Thymus (tissue), 11 donors: ENCODE data around the gene PLAAT2. TPM values are rescaled to one million over a fixed set of nuclear protein-coding genes. Genes with fewer than 3 reads are reported as not detected.
"Not testable (repeated sequence)": the region's sequence is repeated elsewhere in the genome, so short reads cannot be mapped to it uniquely, and the experiment has no call there.

Experiments
- DNase-seq, 9 donors: peaks; one replicate each; pipeline ENCODE4 v3.0.0-alpha.2; 2013; ENCODE audit warnings: low spot score in 9 of 9, low read depth in 6 of 9, missing footprints in 1 of 9
- H3K27ac ChIP-seq, 2 donors: one replicate each; pipeline ENCODE4 v1.5.1; 2013; ENCODE audit warnings: control low read depth in 1 of 2, low read depth in 1 of 2, low read length in 1 of 2, mild to moderate bottlenecking in 1 of 2, moderate library complexity in 1 of 2
- H3K27me3 ChIP-seq, 2 donors: one replicate each; pipeline ENCODE4 v1.5.1; 2013; ENCODE audit warnings: low read length in 1 of 2; ENCODE audit not compliant: control insufficient read depth in 2 of 2, insufficient read depth in 1 of 2
- H3K36me3 ChIP-seq, 2 donors: one replicate each; pipeline ENCODE4 v1.5.1; 2013; ENCODE audit warnings: low read length in 1 of 2, mild to moderate bottlenecking in 1 of 2, moderate library complexity in 1 of 2; ENCODE audit not compliant: control insufficient read depth in 2 of 2, insufficient read depth in 2 of 2
- H3K4me1 ChIP-seq, 2 donors: one replicate each; pipeline ENCODE4 v1.5.1; 2013; ENCODE audit warnings: low read length in 2 of 2; ENCODE audit not compliant: control insufficient read depth in 2 of 2, insufficient read depth in 2 of 2
- H3K4me3 ChIP-seq, 2 donors: one replicate each; pipeline ENCODE4 v1.5.1; 2013; ENCODE audit warnings: low read length in 2 of 2, control low read depth in 1 of 2, mild to moderate bottlenecking in 1 of 2
- H3K9me3 ChIP-seq, 2 donors: one replicate each; pipeline ENCODE4 v1.5.1; 2013; ENCODE audit warnings: low read length in 1 of 2, mild to moderate bottlenecking in 1 of 2; ENCODE audit not compliant: control insufficient read depth in 2 of 2, insufficient read depth in 1 of 2
- WGBS: extraction: QIAGEN DNeasy Blood & Tissue Kit; methylation state at CpG from one replicate; pipeline ENCODE4 v1.1.7; 2013; 5-methylcytosine and 5-hydroxymethylcytosine counted together
- polyA plus RNA-seq: library from polyadenylated mRNA; stranded (reverse); fragments of 200-250 nt; gene quantifications from one replicate; pipeline ENCODE4 v1.2.3, GENCODE V29; 2013
- total RNA-seq: library from RNA; stranded (reverse); fragments of 120-200 nt; gene quantifications from one replicate; pipeline ENCODE4 v1.2.4, GENCODE V29; 2013
- donor health status: healthy.

PLAAT2 gene
- total and polyA plus RNA-seq, 2 donors: 0.19 to 1.8 TPM

GRCh38 chr11:63552921-63553320 lies 10.3 kb downstream of the PLAAT2 start:
- peak overlapping the region in 1 of 2 donors; percentile 15 for H3K27ac ChIP-seq
- WGBS: 92% methylated on average over 7 of the region's 7 CpGs

DNA sequence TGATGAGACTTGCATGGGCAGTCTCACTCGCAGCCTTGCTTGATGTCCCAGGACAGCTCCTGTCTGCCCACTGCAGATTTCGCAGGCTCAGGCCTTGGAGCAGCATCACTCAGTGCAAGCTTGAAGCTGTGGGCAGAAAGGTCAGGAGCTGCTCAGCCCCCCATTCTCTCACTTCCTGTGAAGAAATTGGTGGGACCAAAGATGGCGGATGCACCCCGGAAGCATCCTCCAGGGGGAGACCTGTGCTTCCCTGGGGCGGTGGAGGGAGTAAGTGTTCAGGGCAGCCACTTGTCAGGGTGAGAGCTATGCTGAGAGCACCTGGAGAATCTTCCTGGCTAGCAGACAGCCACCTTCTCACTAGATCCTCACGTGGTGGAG lies 11.3 kb downstream of the PLAAT2 start:
- H3K27me3 ChIP-seq: no peaks in the 10 kb centered on the region
- no peak overlapping the region for H3K4me3 ChIP-seq
- H3K9me3 ChIP-seq: no peaks in the 10 kb centered on the region
- peaks cover 0 to 10% of the 10 kb centered on the region in 2 donors for H3K36me3 ChIP-seq
- WGBS: 78% methylated on average over 6 of the region's 6 CpGs
- peaks cover 30 to 42% of the 10 kb centered on the region in 2 donors for H3K4me1 ChIP-seq
- DNase-seq: peak in 1 of 9 donors; percentile 41
- peak overlapping the region in 1 of 2 donors; percentile 25 for H3K27ac ChIP-seq

More at GRCh38 chr11:63552921-63553320, 10.3 kb downstream of the PLAAT2 start:
- Histone ChIP-seq H3K36me3 (peaks cover 0 to 2% of the 10 kb centered on the region in 2 donors), H3K9me3 (no peaks in the 10 kb centered on the region), H3K4me1 (peaks cover 30 to 42% of the 10 kb centered on the region in 2 donors), H3K4me3 (no peak overlapping the region), H3K27me3 (no peaks in the 10 kb centered on the region)
- DNase-seq: no peak

GRCh38 chr11:63551091-63551888 lies 11.9 kb downstream of the PLAAT2 start:
- Histone ChIP-seq H3K9me3 (no peaks in the 10 kb centered on the region), H3K4me1 (peaks cover 28 to 42% of the 10 kb centered on the region in 2 donors), H3K4me3 (no peak overlapping the region), H3K27ac (no peak overlapping the region), H3K36me3 (peaks cover 2 to 13% of the 10 kb centered on the region in 2 donors), H3K27me3 (no peaks in the 10 kb centered on the region)
- 29% methylated on average over 27 of the region's 27 CpGs for WGBS
- DNase-seq: peak in 1 of 9 donors; percentile 58

GRCh38 chr11:63550156-63550700 lies 13.0 kb downstream of the PLAAT2 start:
- H3K4me1 ChIP-seq: peaks cover 25 to 42% of the 10 kb centered on the region in 2 donors
- not testable (repeated sequence) for H3K9me3 ChIP-seq, H3K4me3 ChIP-seq, H3K27ac ChIP-seq, DNase-seq, H3K27me3 ChIP-seq
- H3K36me3 ChIP-seq: peaks cover 2 to 23% of the 10 kb centered on the region in 2 donors
- WGBS: 96% methylated on average over 31 of the region's 31 CpGs

DNA sequence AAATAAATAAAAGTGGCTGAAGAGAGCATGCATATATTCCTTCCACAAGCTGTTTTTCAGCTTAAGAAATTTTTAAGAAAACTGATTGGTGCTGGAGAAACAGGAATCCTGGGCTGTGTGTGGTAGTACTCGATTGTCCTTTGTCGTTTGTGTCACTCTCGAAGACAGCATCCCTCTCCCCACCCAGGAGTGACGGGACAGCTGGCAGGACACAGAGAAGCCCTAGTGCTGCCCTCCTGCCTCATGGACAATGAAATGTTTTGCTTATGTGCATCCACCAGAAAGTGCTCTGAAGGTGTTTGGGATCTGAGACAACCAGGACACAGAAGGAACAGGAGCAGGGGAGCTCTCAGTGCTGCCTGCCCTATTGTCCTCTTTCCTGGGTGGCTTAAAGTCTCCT lies 13.8 kb downstream of the PLAAT2 start:
- H3K9me3 ChIP-seq: no peaks in the 10 kb centered on the region
- no peak for DNase-seq
- peaks cover 20 to 35% of the 10 kb centered on the region in 2 donors for H3K4me1 ChIP-seq
- no peak overlapping the region for H3K4me3 ChIP-seq
- H3K27ac ChIP-seq: no peak overlapping the region
- peaks cover 4 to 29% of the 10 kb centered on the region in 2 donors for H3K36me3 ChIP-seq
- H3K27me3 ChIP-seq: no peaks in the 10 kb centered on the region
- over 99% methylated on average over 4 of the region's 4 CpGs for WGBS

DNA sequence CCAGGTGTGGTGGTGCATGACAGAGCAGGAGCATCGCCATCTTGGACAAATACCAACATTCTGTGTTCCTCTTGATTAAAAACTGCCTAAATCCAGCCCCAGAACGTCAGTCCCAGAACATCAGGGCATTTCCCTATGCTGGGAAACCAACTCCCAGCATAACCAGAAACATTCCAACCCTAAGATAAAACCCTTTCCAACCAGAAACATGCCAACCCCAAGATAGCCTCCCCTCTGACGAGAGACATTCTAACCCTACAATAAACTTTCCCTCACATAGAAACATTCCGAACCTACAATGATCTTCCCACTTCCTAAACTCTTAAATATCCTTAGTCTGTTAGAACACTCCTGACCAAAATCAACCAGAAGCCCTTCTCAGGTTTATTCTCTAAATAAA lies 15.0 kb downstream of the PLAAT2 start:
- Histone ChIP-seq H3K9me3 (no peaks in the 10 kb centered on the region), H3K36me3 (peaks cover 4 to 26% of the 10 kb centered on the region in 2 donors), H3K27me3 (no peaks in the 10 kb centered on the region), H3K4me3 (no peak overlapping the region), H3K4me1 (peaks cover 14 to 22% of the 10 kb centered on the region in 2 donors), H3K27ac (no peak overlapping the region)
- WGBS: 94% methylated on average over 4 of the region's 4 CpGs
- no peak for DNase-seq

DNA sequence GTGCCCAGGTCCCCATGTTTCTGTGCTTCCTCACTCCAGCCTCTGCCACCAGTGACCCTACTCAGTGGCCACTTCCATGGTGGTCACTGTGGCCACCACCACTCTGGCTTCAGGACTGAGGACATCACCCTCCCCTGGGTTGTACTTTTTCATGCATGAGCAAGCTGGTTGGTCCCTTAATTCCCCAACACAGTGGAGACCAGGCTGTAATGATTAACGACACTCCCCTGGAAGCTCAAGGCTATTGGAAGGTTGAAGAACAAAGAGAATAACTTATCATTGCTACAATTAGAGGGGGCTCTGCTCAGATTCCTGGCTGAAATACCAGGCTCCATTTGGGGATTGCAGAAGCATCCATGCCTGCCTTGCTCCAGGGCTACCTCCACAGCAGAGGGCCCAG lies 16.1 kb downstream of the PLAAT2 start:
- peaks cover 4 to 26% of the 10 kb centered on the region in 2 donors for H3K36me3 ChIP-seq
- WGBS: 94% methylated on average over 1 of the region's 1 CpG
- H3K27ac ChIP-seq: no peak overlapping the region

GRCh38 chr11:63543711-63544110 lies 19.5 kb downstream of the PLAAT2 start:
- Histone ChIP-seq H3K4me1 (no peaks in the 10 kb centered on the region), H3K36me3 (peaks cover 4 to 29% of the 10 kb centered on the region in 2 donors), H3K4me3 (no peak overlapping the region), H3K9me3 (no peaks in the 10 kb centered on the region), H3K27ac (no peak overlapping the region), H3K27me3 (no peaks in the 10 kb centered on the region)
- DNase-seq: no peak
- 98% methylated on average over 2 of the region's 2 CpGs for WGBS

More for the DNA sequence above, 16.1 kb downstream of the PLAAT2 start:
- H3K4me1 ChIP-seq: peaks cover 8 to 12% of the 10 kb centered on the region in 2 donors
- DNase-seq: no peak
- H3K27me3 ChIP-seq: no peaks in the 10 kb centered on the region
- H3K9me3 ChIP-seq: no peaks in the 10 kb centered on the region
- no peak overlapping the region for H3K4me3 ChIP-seq

DNA sequence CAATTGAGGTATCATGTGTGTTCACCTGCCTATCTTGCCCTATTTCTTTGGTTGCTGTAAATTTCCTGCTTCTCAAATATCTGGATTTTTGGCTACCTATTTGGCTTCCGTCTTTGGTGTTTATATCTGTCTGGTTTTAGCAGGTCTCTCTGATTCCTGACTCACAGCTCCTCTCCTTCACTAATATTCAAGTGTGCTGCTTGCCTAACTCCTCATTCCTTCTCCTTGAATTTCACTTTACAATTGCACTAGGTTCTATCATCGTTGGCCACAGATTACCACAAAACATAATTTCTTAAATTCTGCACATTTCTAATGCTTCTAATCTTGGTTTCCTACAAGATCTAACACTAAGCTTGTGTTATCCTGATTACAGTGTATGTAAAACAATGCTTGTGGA lies 20.7 kb downstream of the PLAAT2 start:
- not testable (repeated sequence) for H3K27ac ChIP-seq, DNase-seq, H3K27me3 ChIP-seq, H3K4me3 ChIP-seq, H3K9me3 ChIP-seq
- WGBS: 97% methylated on average over 2 of the region's 2 CpGs
- peaks cover 4 to 26% of the 10 kb centered on the region in 2 donors for H3K36me3 ChIP-seq
- peaks cover 7 to 12% of the 10 kb centered on the region in 2 donors for H3K4me1 ChIP-seq
